ENCODE results near the gene GNB4.
A peak's percentile ranks its signal among the peaks of the same experiment; 100 is the strongest.

The GNB4 gene

DNA sequence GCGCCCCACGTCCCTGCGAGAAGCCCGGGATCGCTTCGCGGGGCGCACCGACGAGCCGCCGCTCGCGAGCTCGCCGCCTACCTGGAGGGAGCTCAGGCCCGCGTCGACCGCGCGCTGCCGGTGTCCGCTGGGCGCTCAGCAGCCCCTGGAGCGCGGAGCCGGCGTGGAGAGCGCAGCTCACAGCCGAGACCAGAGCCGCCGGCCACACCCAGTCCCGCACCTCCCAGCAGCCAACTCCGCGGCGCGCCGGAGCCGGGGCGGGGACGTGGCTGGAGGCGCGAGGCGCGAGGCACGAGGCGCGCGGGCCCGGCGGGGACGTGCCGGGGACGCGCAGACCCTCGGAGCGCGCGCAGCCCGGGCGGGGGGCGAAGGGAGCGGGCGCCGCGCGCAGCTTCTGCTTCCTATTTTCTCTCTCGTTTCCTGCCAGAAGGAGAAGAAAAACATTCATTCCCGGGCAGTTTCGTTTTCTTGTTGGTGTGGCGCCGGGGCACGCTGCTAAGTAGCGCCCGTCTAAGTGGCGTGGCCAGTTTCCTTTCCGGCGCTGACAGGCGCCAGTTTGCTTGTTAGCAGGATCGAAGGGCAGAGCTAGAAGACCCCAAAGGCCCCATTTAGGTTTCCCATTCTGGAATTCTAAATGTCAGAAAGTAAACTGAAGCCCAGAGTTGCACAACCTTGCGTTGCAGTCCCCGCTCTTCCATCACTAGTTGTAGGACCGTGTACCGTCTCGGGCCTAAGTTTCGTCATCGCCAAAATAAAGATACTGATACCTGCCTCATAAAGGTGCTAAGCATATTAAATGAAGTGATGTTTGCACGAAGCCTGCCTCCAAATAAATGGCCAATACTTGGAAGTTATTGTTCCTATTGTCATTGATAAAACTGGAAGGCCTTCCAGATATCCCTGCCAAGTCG is at the start of gene GNB4:
Gene GNB4, minus strand, starts transcription at position 206 of the 911 bp plus-strand sequence. CDS start 25,270 bp downstream, outside the sequence.
- DNase-seq: peak; percentile 63

DNA sequence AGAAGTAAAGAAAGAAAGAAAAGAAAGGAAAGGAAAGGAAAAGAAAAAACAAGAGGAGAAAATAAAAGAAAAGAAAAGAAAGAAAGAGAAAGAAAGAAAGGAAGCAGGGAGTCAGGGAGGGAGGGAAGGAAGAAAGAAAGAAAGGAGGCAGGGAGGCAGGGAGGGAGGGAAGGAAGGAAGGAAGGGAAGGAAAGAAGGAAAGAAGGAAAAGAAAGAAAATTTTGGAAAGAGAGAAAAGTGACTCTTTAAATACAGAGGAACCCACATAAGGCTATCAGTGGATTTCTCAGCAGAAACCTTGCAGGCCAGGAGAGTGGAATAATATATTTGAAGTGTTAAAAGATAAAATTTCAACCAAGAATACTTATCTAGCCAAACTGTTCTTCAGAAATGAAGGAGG is 44.2 kb upstream of the GNB4 start:
- DNase-seq: no peak

DNA sequence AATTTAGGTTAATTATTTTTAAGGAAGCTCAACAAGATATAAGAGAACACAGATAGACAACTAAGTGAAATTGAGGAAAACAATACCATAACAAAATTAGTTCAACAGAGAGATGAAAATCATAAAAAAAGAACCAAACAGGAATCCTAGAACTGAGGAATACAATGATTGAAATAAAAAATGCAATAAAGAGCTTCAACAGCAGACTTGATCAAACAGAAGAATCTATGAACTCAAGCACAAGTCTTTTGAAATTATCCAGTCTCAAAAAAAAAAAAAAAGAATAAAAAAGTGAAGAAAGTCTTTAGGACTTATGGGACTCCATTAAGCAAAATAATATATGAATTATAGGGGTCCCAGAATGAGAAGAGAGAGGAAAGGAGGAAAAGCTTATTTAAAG is 42.0 kb upstream of the GNB4 start:
- no peak for DNase-seq

DNA sequence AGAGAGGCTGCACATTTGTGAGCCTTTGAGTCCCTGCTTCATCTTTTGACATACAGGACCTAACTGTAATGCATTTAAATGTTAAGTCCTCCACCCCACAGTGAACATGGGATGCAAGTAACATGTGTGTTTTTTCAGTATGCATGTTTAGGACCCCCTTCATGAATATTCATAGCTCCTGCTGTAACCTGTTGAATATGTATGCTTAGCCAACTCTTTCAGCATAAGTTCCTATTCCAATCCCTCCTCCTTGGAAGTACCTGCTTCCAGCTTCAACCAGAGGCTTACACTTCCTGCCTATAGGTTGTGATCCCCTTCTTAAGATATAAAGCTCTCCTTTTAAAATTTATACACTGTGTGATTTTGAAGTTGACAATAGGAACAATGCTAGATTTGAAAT is 36.9 kb upstream of the GNB4 start:
- no peak for DNase-seq

DNA sequence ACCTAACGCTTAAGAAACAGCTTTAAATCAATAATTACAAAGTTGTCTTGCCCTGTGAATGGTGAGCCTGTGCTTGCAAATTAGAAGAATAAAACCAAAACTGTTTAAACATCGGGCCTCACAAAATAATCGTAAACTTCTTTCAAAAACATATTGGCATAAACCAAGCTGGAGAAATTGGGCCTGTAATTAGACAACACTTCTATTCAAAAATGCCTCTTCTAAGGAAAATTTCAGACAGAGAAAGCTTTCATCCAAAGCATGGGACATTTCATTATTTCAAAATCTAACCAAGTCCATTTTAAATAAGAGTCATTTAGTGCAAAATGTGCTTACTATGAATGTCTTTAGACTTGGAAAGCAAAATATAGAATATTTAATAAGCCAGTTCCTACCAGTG is 35.5 kb upstream of the GNB4 start:
- DNase-seq: no peak

DNA sequence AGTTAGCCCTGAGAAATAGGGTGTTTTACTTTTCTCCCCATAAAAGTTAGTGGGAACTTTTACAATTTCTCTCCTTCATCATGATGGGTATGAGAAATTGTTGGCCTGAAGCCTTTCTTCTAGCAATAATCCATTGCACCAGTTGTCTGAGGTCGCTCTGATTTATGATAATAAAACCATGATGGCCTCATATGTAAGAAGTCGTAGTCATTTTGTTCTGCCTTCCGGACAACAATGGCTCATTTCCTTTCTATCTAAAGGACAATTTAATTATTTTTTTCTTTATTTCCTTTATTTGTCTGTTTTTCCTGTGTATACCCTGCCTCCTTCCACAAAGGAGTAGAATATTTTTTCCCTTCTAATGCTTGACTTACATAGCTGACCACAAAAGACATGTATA is 31.6 kb upstream of the GNB4 start:
- no peak for DNase-seq

DNA sequence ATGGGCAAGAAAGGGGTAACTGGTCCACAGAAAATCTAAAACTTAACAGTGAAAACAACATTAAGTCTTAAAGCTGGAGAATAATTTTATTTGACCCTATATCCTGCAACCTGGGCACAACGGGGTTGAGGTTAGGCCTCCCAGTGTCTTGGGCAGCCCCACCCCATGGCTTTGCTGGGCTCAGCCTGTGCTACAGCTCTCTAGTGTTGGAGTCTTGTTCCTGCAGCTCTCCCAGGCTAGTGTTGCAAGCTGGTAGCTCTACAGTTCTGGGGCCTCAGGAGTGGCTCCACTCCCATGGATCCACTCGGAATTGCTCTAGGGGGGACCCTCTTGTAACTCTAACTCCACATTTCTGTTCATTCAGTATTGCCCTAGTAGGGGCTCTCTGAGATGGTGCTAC is 24.9 kb upstream of the GNB4 start:
- DNase-seq: no peak

DNA sequence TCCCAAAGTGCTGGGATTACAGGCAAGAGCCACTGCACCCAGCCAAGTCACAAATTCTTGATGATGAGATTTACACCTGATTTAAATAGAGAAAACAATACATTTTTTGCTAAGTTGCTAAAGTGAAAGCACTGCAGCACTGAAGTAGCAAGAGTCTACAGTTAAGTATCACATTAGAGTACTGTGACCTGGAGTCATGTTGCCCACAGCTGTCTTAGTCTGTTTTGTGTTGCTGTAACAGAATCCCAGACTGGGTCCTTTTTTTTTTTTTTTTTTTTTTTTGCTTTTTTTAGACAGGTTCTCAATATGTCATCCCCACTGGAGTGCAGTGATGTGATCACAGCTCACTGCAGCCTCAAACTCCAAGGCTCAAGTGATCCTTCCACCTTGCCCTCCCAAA is 23.2 kb upstream of the GNB4 start:
- no peak for DNase-seq

DNA sequence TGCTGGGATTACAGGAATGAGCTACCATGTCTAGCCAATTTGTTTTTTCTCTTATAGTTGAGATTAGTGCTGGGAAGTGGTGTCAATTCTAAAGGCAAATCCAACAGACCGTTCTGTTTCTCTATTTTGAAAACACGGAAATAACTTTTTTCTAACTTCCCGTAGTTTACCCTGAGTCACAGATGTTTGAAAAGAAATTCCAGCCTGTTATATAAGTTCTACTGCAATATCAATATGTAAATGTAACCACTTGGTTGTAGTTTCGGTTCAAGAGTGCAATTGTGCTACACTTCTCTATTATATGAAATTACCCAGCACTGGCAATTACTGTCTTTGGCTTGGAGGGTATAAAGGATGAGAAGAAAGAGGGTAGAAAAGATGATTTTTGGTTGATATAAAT is 22.3 kb upstream of the GNB4 start:
- DNase-seq: no peak

DNA sequence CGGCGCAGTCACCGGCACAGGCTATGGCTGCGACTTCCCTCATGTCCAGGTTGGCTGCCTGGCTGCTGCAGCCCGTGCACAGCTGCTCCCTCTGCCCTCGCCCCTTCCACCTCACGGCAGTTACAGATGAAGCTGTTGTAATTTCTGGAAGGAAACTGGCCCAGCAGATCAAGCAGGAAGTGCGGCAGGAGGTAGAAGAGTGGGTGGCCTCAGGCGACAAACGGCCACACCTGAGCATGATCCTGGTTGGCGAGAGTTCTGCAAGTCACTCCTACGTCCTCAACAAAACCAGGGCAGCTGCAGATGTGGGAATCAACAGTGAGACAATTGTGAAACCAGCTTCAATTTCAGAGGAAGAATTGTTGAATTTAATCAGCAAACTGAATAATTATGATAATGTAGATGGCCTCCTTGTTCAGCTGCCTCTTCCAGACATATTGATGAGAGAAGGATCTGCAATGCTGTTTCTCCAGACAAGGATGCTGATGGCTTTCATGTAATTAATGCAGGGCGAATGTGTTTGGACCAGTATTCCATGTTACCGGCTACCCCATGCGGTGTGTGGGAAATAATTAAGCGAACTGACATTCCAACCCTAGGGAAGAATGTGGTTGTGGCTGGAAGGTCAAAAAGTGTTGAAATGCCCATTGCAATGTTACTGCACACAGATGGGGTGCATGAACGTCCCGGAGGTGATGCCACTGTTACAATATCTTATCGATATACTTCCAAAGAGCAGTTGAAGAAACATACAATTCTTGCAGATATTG is 13.2 kb upstream of the GNB4 start:
- no peak for DNase-seq

DNA sequence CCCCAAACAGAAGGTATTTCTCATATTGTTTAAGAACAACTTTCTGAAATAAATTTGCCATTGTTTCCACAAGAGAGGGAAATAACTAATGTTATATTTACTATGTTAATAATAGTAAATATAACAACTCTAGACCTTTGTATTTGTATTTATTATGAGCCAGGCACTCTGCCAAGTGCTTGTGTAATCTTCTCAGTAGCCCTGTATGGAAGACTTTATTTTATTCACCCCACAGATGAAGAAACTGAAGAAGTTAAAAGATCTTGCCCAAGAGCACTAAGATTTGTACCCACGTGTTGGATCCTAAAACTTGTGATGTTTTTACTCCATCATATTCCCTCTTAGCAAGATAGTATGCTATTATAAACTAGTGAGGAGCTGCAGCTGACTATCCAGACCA is 12.0 kb upstream of the GNB4 start:
- no peak for DNase-seq

DNA sequence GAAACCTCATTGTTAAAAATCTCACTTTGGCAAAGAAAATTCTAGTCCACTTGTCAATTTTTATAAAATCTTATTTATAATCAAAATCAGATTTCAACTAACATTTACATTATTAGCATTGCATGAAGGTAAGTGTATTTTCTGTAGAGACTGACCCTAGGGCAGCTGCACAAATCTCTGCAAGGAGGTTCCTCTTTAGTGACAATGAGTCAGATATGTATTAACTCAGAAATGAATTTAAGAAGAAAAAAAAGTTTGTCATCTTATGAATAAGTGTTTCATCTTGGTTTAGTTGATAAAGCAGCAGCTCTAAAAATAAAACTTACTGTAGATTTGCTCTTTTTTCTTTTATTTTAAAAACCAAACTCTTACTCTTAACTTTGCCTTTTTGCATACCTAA is 9.0 kb upstream of the GNB4 start:
- no peak for DNase-seq

DNA sequence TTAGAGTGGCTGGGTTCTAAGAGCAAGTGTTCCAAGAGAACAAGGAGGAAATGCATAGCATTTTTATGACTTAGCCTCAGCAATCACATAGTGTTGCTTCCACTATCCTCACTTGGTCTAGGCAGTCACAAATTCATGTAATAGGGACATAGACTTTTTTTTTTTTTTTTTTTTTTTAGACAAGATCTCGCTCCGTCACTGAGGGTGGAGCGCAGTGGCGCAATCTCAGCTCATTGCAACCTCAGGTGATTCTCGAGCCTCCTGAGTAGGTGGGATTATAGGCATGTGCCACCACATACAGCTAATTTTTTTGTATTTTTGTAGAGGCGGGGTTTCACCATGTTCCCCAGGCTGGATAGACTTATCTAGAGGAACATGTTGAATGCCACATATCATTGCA is 4.7 kb upstream of the GNB4 start:
- DNase-seq: no peak

DNA sequence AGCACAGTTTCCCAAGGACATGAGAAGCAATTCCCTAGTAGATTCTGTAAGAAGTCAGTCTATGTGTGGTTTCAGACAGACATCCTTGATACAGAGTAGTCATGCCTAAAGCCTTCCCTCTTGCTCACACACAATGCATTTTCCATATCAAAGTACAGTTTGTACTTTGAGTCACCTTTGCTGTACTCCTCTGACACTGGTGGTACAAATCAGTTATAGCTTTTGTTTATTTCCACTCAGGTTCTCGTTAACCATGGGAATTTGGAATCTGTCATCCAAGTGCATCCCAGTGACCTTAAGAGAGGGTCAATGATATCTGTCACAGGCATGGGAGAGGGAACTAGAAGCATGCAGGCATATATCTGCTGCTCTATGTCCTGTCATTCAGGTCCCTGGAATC is 3.6 kb upstream of the GNB4 start:
- DNase-seq: no peak

DNA sequence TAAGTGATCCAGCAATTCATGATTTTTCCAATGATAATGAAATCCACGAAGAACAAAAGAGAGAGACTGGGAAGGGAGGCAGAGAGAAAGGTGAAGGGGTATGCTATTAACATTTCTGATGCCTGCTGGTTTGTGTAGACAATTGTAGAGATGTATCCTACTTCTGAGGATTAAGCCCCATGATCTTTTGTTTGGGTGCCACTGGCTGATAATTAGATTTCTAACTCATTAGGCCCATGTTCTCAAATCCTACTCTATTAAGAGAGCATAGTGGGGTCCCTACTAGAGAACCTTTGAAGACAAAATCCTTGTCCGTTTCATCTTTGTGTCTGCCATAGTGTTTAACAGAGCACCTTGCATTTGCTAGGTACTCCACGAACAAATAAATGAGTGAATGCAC is 2.7 kb upstream of the GNB4 start:
- DNase-seq: no peak

DNA sequence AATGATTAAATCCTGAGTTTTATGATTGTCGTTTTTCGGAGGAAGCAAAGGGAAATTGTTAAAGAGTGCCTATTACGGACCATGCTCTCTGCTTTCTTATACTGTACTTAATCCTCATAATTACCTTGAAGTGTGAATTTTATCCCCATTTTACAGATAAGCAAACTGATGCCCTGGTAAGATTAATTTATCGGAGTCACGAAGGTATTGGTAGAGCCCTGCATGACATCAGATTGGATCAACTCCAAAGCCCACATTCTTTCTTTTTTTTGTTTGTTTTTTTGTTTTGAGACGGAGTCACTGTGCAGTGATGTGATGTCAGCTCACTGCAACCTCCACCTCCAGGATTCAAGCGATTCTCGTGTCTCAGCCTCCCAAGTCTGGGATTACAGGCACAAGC is 1.6 kb upstream of the GNB4 start:
- DNase-seq: no peak

DNA sequence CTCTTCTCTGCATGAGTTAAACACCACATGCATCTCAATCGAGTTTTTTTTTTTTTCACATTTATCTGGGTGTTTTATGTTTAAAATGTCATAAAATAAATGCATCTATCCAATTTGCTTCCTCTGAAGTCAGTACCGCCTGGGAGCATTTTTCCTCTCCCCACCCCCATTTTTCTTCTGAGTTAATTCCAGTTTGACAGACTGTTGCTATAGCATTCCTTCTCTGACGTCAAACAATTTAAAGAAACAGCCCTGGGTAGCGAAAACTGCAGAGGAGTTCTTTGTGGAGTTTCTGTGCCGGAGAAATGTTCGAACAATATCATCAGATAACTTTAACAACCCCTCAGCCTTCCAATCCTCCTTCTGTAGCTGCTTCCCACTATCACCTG is 900 bp upstream of the GNB4 start:
- DNase-seq: no peak

DNA sequence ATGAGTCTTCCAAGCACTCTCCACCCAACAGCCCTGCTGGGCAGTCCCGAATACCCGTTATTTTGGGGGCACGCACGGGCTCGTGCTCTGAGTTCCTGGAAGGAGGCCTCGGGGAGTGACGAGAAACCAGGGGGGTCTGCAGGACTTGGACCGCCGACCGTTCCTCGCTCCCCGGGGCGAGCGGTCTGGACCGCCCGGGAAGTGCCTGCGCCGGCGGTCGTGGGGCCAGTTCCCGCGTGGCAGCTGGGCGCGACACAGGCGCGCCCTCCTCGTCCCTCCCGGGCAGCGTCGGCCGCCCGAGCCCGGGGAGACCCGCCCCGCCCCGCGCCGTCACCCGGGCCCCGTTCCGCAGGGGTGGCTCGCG is 387 bp downstream of the GNB4 start:
- DNase-seq: no peak

DNA sequence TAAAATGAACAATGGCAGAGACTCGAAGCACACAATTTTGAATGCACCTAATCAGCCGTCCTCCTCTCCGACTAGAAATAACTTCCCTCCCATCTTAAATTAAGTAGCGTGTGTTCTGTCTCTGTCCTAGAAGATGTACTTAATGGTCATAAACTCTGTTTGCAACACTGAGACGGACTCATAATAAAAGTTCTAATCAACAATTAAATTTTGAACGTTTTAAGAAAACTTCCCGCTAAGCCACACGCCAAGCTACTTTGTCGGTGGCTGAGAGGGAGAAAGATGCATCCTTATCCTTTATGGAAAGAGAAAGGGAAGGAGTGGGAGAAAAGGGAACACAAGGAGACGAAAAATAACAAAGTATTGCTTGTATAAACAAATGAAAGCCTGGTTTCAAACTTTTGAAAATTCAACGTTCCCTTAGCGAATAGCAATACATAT is 989 bp downstream of the GNB4 start:
- DNase-seq: peak; percentile 64

DNA sequence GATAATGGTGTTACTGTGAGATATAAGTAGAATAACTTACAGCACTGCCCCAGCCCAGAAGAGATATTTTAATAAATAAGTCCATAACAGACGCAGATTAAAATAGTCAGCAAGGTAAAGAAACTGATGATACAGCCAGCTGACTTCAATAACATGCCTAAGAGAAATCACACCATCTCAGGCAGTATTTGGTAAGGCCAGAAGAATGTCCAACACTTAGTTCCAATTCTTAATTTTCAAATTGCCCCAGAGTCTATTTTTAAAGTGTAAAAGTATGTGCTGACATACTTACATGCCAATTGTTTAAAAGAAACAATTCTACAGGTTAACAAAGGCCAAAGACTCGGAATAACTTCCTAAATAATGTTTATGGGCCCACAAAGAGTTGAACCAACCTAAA is 1.6 kb downstream of the GNB4 start:
- DNase-seq: no peak

DNA sequence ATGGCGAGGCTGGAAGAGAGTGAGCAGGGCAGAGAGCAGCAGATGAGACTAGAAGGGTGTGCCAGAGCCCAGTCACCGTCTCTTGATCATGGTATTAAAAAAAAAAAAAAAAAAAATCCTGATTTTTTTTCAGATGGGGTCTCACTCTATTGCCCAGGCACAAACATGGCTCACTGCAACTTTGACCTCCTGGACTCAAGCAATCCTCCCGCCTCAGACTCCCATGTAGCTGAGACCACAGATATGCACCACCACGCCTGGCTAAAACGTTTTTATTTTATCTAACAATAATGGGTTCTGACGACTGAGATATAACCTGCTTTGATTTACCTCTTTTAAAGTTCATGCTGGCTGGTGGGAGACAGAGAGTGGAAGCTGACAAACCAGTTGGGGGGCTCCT is 4.0 kb downstream of the GNB4 start:
- no peak for DNase-seq

DNA sequence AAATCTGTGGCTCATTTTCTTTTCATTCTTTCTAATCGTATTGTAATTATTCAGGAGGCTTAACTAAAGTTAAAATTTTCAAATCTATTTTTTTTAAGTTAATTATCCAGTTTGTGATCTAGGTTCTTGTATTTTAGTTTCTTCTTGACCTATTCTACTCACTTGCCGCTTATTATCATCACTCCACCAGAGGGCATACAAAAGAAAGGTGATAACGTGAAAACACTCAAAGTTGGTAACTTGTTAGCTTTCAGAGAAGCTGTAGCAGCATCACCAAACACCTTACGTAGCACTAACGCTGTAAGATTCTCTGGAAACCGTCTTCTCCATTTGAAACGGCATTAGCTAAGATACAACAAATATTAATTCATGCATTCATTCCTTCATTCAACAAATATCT is 4.8 kb downstream of the GNB4 start:
- DNase-seq: no peak

DNA sequence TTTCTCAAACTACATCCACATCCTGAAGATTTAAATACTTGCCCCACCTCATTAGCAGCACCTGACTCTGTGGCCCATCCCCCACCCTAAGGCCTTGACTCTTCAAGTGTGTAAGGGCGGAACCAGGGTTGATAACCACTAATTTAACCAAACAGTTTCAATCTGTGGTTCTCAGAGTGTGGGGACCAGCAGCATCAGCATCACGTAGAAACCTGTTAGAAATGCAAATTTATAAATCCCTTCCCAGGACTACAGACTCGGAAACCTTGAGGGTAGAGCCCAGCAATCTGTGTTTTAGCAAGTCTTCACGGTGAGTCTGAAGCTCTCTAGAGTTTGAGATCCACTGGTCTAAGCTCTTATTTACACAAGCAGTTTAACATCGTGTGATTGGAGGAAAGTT is 12.4 kb downstream of the GNB4 start:
- DNase-seq: no peak

DNA sequence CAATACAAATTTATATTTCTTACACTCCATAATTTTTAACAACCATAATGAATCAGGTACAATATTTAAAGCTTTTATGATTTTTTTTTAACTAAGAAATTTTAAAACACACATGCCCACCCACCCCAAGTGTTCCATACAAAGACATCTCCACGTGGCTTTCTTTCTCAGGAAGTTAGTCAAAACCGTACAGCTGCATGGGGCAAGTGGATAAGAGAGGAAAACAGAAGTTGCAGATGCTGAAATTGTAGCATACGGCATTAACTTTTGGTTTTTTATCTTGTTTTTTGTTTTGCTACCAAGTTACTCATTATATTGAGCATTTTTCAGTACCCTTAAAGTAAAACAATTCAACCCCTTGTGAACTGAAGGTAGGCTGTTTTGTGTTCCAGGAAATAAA is 14.8 kb downstream of the GNB4 start:
- DNase-seq: no peak

DNA sequence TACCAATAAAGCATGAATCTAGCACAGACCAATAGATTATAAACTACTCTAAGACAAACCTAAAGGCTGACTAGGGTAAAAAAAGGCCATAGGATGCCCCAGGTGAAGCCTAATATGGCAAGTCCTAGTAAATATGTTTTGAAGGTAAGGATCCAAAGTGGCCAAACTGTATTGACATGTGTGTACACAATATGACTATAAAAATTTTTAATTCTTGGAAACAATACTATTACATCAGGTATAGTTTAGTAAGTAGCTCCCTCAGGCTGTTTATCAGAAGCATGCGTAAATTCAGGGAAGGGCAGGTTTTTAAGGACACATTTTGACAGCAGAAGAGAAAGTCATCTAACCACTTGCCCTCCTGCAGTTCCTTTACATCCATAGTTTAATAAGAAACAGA is 18.8 kb downstream of the GNB4 start:
- no peak for DNase-seq
